A549 (cell line): ENCODE results near the gene NSMF. TPM values are rescaled to one million over a fixed set of nuclear protein-coding genes. Genes with fewer than 3 reads are reported as not detected.

ENCODE experiments used
- ATAC-seq, 2 experiments: fragments of 200-7000 bp in 1 of 2; fragments of >200 bp in 1 of 2; cut with Nextera tagmentation in 1 of 2; cut with Tn5 transposase in 1 of 2; 3 replicates each; pipeline versions ENCODE4 v1.8.0 to v1.9.1; 2018 to 2020; ENCODE audit warnings: mild to moderate bottlenecking in 1 of 2, moderate library complexity in 1 of 2
- CTCF ChIA-PET: fragments of 300-600 bp; sonication (Branson Sonifier 250); formaldehyde crosslinking; extraction: SDS; loops from one replicate; lab custom pipeline; 2021; ENCODE audit warnings: antibody characterized with exemption, inconsistent platforms; lab: Yijun Ruan, JAX
- POLR2A ChIA-PET: fragments of 350-600 bp; formaldehyde crosslinking; extraction: SDS; loops from one replicate; lab custom pipeline; 2021; ENCODE audit warnings: antibody characterized with exemption, inconsistent platforms; lab: Yijun Ruan, JAX
- DNase-seq, 2 experiments: peaks; one replicate each; pipeline versions ENCODE4 v3.0.0 to v3.0.0-alpha.2; 2011 to 2016; ENCODE audit warnings: low read depth in 1 of 2, low spot score in 1 of 2
- FAIRE-seq: peaks from 2 replicates; lab custom pipeline; 2011; peaks lifted over from hg19 to GRCh38; lab: Jason Lieb, UNC
- H3K27ac ChIP-seq, 2 experiments: fragments of >200 bp; sonication (Bioruptor Twin); formaldehyde crosslinking; 3 replicates each; pipeline ENCODE4 v1.5.1; 2016 to 2017
- H3K4me1 ChIP-seq: fragments of >200 bp; sonication (Bioruptor Twin); formaldehyde crosslinking; 3 replicates; pipeline ENCODE4 v1.6.1; 2016
- H3K4me2 ChIP-seq: fragments of >200 bp; sonication (Bioruptor Twin); formaldehyde crosslinking; 3 replicates; pipeline ENCODE4 v1.6.1; 2016
- H3K4me3 ChIP-seq: fragments of >200 bp; sonication (Bioruptor Twin); formaldehyde crosslinking; 3 replicates; pipeline ENCODE4 v1.5.1; 2016
- H3K9me3 ChIP-seq: fragments of >200 bp; sonication (Bioruptor Twin); formaldehyde crosslinking; 3 replicates; pipeline ENCODE4 v1.6.1; 2016
- BHLHE40 ChIP-seq: IDR thresholded peaks from 2 replicates; pipeline ENCODE4 v1.6.1; 2012; ENCODE audit warnings: low read depth, low read length, inconsistent platforms
- CEBPB ChIP-seq, 2 experiments: fragments of >200 bp in 1 of 2; sonication (Bioruptor Twin) in 1 of 2; formaldehyde crosslinking in 1 of 2; IDR thresholded peaks; 2 replicates each; pipeline ENCODE4 v1.6.1; 2012 to 2016
- EHF ChIP-seq: fragments of 250-450 bp; sonication (Bioruptor Pico); IDR thresholded peaks from 2 replicates; pipeline ENCODE4 v1.5.0; 2020; ENCODE audit warnings: mild to moderate bottlenecking
- EP300 ChIP-seq, 2 experiments: fragments of >200 bp; sonication (Bioruptor Twin); formaldehyde crosslinking; IDR thresholded peaks; 2 replicates in 1 of 2; 3 replicates in 1 of 2; pipeline ENCODE4 v1.6.1; 2016 to 2017
- ESRRA ChIP-seq: fragments of 150-350 bp; IDR thresholded peaks from 2 replicates; pipeline ENCODE4 v1.6.1; 2014; ENCODE audit warnings: mild to moderate bottlenecking, low read length, borderline replicate concordance
- FOSB ChIP-seq: fragments of 250-450 bp; sonication (Bioruptor Pico); IDR thresholded peaks from 2 replicates; pipeline ENCODE4 v1.5.0; 2020; ENCODE audit warnings: mild to moderate bottlenecking, moderate library complexity
- GATA3 ChIP-seq: IDR thresholded peaks from 2 replicates; pipeline ENCODE4 v1.6.1; 2012; ENCODE audit warnings: borderline replicate concordance
- HOXB13 ChIP-seq: fragments of 250-450 bp; sonication (Bioruptor Pico); IDR thresholded peaks from 2 replicates; pipeline ENCODE4 v1.5.0; 2020; ENCODE audit warnings: low read depth, mild to moderate bottlenecking, moderate library complexity
- MAFK ChIP-seq: fragments of 450-650 bp; IDR thresholded peaks from 2 replicates; pipeline ENCODE4 v1.6.1; 2014; ENCODE audit not compliant: partially characterized antibody
- MAZ ChIP-seq: fragments of 150-350 bp; IDR thresholded peaks from 2 replicates; pipeline ENCODE4 v1.6.1; 2014; ENCODE audit warnings: antibody characterized with exemption, low read depth, low read length, borderline replicate concordance
- NR3C1 ChIP-seq: fragments of >200 bp; sonication (Bioruptor Twin); formaldehyde crosslinking; IDR thresholded peaks from 3 replicates; pipeline ENCODE4 v1.6.1; 2017
- PHF8 ChIP-seq: fragments of 200-600 bp; sonication (generic); IDR thresholded peaks from 2 replicates; pipeline ENCODE4 v1.6.1; 2016; ENCODE audit warnings: low read depth, mild to moderate bottlenecking, antibody characterized with exemption, moderate library complexity, borderline replicate concordance
- RAD21 ChIP-seq, 2 experiments: fragments of >200 bp in 1 of 2; sonication (Bioruptor Twin) in 1 of 2; formaldehyde crosslinking in 1 of 2; IDR thresholded peaks in 1 of 2; conservative IDR thresholded peaks in 1 of 2; 2 replicates in 1 of 2; 3 replicates in 1 of 2; pipeline ENCODE4 v1.6.1; 2012 to 2018; ENCODE audit warnings: inconsistent platforms in 1 of 2
- RARB ChIP-seq: fragments of 250-450 bp; sonication (Bioruptor Pico); IDR thresholded peaks from 2 replicates; pipeline ENCODE4 v1.8.0; 2021; ENCODE audit warnings: mild to moderate bottlenecking, moderate library complexity
- RFX5 ChIP-seq: fragments of 450-650 bp; IDR thresholded peaks from 2 replicates; pipeline ENCODE4 v1.7.1; 2014; ENCODE audit warnings: antibody characterized with exemption, mild to moderate bottlenecking, moderate library complexity
- RNF2 ChIP-seq: fragments of 200-600 bp; sonication (generic); IDR thresholded peaks from 2 replicates; pipeline ENCODE4 v1.6.1; 2016; ENCODE audit warnings: low read depth, mild to moderate bottlenecking, antibody characterized with exemption, moderate library complexity, borderline replicate concordance
- SMC3 ChIP-seq: fragments of >200 bp; sonication (Bioruptor Twin); formaldehyde crosslinking; IDR thresholded peaks from 3 replicates; pipeline ENCODE4 v1.6.1; 2018; ENCODE audit warnings: inconsistent platforms
- SREBF2 ChIP-seq: fragments of 450-650 bp; IDR thresholded peaks from 2 replicates; pipeline ENCODE4 v1.6.1; 2014; ENCODE audit warnings: mild to moderate bottlenecking, moderate library complexity
- ZC3H11A ChIP-seq: fragments of 450-650 bp; IDR thresholded peaks from 2 replicates; pipeline ENCODE4 v1.6.1; 2014; ENCODE audit warnings: antibody characterized with exemption, mild to moderate bottlenecking
- ZFP36 ChIP-seq: fragments of 450-650 bp; IDR thresholded peaks from 2 replicates; pipeline ENCODE4 v1.6.1; 2014; ENCODE audit warnings: borderline replicate concordance; ENCODE audit not compliant: partially characterized antibody
- ZNF302 ChIP-seq: fragments of 250-450 bp; sonication (Bioruptor Pico); IDR thresholded peaks from 2 replicates; pipeline ENCODE4 v1.9.0; 2021; ENCODE audit warnings: inconsistent platforms, mild to moderate bottlenecking, moderate library complexity
- WGBS: methylation state at CpG from one replicate; pipeline ENCODE4 v1.1.6; 2017; ENCODE audit errors: missing lambda C conversion rate; 5-methylcytosine and 5-hydroxymethylcytosine counted together
- polyA plus RNA-seq, 4 experiments: library from polyadenylated mRNA; depleted of rRNA in 3 of 4; stranded (reverse); fragments of >200 nt; fragmentation: RNase III in 1 of 4; extraction: RNeasy Plus Mini Kit Qiagen cat#74134 plus additional on column Dnase treatment in 1 of 4; gene quantifications; 2 replicates in 3 of 4; 3 replicates in 1 of 4; pipeline ENCODE4 v1.2.3, GENCODE V29; 2011 to 2017
- TF ChIP-seq, protein P1 (sequence below): fragments of >200 bp; sonication (Bioruptor Twin); formaldehyde crosslinking; IDR thresholded peaks from 2 replicates; pipeline ENCODE4 v1.6.1; 2016
- TF ChIP-seq, protein P2 (sequence below): fragments of 250-450 bp; sonication (Bioruptor Pico); IDR thresholded peaks from 2 replicates; pipeline ENCODE4 v1.5.0; 2020; ENCODE audit warnings: low read depth, mild to moderate bottlenecking, moderate library complexity
- TF ChIP-seq, protein P3 (sequence below): fragments of 450-650 bp; IDR thresholded peaks from 2 replicates; pipeline ENCODE4 v1.6.1; 2014; ENCODE audit warnings: antibody characterized with exemption

The NSMF gene
- polyA plus RNA-seq, 2 of the 4 experiments (the other 2 are of a cell fraction), result 16.0 to 29.2 TPM

DNA sequence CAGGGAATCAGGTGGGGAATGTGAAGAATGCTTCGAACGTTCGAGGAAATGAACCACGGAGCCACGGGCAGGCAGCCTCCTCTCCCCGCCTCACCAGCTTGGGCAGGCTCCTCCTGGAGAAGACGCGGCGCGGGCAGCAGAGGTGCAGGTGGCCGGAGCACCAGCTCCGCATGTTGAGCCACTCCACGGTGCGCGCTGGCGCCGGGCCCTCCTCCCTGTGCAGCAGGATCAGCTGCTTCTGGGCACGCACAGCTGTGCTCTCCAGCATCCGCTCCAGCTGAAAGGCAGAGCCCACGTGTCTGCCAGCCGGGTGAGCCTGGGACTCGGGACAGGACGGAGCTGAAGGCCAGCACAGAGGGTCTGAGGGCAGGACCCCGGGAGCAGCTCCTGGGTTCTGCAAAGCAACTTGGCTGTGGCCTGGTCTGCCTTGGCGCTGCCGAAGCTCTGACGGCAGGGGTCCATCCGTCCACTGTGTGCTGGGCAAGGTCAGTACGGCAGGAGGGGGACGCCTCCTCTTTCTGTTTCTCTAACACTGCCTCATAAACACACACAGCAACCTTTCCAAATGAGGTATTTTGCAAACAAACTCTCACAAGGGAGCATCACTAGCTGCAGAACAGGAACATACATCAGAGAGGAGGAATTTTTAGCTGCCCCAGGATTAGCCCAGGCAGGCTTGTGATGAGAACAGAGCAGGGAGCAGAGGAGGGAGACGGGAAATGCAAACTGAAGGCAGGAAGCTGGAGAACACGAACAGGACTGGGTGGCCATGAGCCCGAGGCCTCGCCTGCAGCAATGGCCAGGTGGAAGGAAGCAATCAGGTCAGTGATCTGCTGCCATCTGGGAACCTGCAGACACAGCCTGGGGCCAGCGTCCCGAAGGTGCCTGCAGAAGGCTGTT lies 20.1 kb upstream of the NSMF start:
- WGBS, result 83% methylated on average over 35 of the region's 36 CpGs
- ChIA-PET POLR2A (no interaction called here), CTCF (interaction anchor here (0.8 to 1.7 kb wide), 4 partner anchors 9 to 34 kb away, joined by 3 to 6 read pairs (median 3); no protein-coding TSS in a partner anchor)
- no peak overlapping the region for H3K27ac ChIP-seq
- H3K4me1 ChIP-seq, result peaks cover 11% of the 10 kb centered on the region
- DNase-seq (no peak), ATAC-seq (no peak; a peak in 1 of 6 replicates), FAIRE-seq (no peak)
- peaks cover 17% of the 10 kb centered on the region for H3K9me3 ChIP-seq
- no peak for TF ChIP-seq RNF2
- TF ChIP-seq, protein P1, sequence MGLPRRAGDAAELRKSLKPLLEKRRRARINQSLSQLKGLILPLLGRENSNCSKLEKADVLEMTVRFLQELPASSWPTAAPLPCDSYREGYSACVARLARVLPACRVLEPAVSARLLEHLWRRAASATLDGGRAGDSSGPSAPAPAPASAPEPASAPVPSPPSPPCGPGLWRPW, result no peak
- no peak for TF ChIP-seq BHLHE40
- TF ChIP-seq, protein P2, sequence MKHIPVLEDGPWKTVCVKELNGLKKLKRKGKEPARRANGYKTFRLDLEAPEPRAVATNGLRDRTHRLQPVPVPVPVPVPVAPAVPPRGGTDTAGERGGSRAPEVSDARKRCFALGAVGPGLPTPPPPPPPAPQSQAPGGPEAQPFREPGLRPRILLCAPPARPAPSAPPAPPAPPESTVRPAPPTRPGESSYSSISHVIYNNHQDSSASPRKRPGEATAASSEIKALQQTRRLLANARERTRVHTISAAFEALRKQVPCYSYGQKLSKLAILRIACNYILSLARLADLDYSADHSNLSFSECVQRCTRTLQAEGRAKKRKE (CRISPR knock-in tag), result no peak
- no peak overlapping the region for H3K4me2 ChIP-seq
- no peak overlapping the region for H3K4me3 ChIP-seq

DNA sequence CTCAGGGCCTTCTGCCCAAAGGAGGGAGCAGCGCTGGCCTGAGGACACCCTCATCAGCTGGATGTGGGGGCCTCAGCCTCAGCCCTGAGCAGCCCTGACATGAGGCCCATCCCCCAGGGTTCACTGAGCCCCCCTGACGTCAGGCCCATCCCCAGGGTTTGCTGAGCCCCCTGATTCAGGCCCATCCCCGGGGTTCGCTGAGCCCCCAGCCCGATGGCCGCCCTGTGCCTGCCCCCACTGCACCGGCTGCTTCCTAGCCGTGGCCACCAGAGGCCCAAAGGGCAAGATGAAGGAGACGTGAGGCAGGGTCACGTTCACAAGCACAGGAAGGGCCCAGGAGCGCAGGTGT lies 19.5 kb upstream of the NSMF start:
- no peak for FAIRE-seq
- Histone ChIP-seq H3K27ac (no peak overlapping the region), H3K9me3 (peaks cover 17% of the 10 kb centered on the region), H3K4me3 (no peak overlapping the region), H3K4me1 (peaks cover 11% of the 10 kb centered on the region), H3K4me2 (no peak overlapping the region)
- POLR2A ChIA-PET, result no interaction called here
- TF ChIP-seq SMC3 (no peak), NR3C1 (no peak), SREBF2 (no peak), ZFP36 (no peak), CEBPB (IDR thresholded peaks at IDR 0.05) (no peak), RAD21 (conservative IDR thresholded peaks at IDR 0.05 in 1 of 2, IDR thresholded peaks at IDR 0.05 in 1 of 2) (no peak), ESRRA (no peak), GATA3 (no peak), MAFK (no peak), ZC3H11A (no peak), PHF8 (no peak), MAZ (no peak), EP300 (IDR thresholded peaks at IDR 0.05) (no peak), FOSB (CRISPR knock-in tag) (no peak), EHF (CRISPR knock-in tag) (no peak), HOXB13 (CRISPR knock-in tag) (no peak), ZNF302 (CRISPR knock-in tag) (no peak), RARB (CRISPR knock-in tag) (no peak), RFX5 (no peak)
- TF ChIP-seq, protein P3, sequence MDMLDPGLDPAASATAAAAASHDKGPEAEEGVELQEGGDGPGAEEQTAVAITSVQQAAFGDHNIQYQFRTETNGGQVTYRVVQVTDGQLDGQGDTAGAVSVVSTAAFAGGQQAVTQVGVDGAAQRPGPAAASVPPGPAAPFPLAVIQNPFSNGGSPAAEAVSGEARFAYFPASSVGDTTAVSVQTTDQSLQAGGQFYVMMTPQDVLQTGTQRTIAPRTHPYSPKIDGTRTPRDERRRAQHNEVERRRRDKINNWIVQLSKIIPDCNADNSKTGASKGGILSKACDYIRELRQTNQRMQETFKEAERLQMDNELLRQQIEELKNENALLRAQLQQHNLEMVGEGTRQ, result no peak
- DNase-seq, result no peak
- WGBS, result 84% methylated on average over 8 of the region's 11 CpGs
- ATAC-seq, result no peak
- CTCF ChIA-PET, result interaction anchor here (0.8 to 1.7 kb wide), 5 partner anchors 9 to 55 kb away, joined by 3 to 6 read pairs (median 3); partner anchors contain the start of genes EXD3 and NOXA1
